Neural cell (in vitro differentiated cells): ENCODE measurements around the gene BMP8B. TPM values are rescaled to one million over a fixed set of nuclear protein-coding genes. Genes with fewer than 3 reads are reported as not detected.

Experiments used
- H2AFZ ChIP-seq: fragments of 200-600, 300-800 bp; sonication (generic), shearing (Covaris generic); 2 replicates; pipeline ENCODE4 v1.6.0; 2014; ENCODE audit warnings: low read depth, mild to moderate bottlenecking, antibody characterized with exemption, low read length, moderate library complexity
- H3F3A ChIP-seq: fragments of 200-600 bp; shearing (Covaris generic); 2 replicates; pipeline ENCODE4 v1.6.1; 2016; ENCODE audit warnings: mild to moderate bottlenecking, moderate library complexity, mixed read lengths, antibody characterized with exemption, low read length; ENCODE audit not compliant: insufficient read depth, poor library complexity, severe bottlenecking
- H3K27ac ChIP-seq: fragments of 200-600, 300-800 bp; sonication (generic), shearing (Covaris generic); 2 replicates; pipeline ENCODE4 v1.5.1; 2014; ENCODE audit warnings: mild to moderate bottlenecking, low read length, moderate library complexity
- H3K27me3 ChIP-seq: fragments of 300-800, 200-600 bp; sonication (generic), shearing (Covaris generic); 2 replicates; pipeline ENCODE4 v1.6.0; 2014; ENCODE audit warnings: mild to moderate bottlenecking, low read depth, low read length, moderate library complexity; ENCODE audit not compliant: insufficient read depth
- H3K36me3 ChIP-seq: fragments of 300-800, 200-600 bp; sonication (generic), shearing (Covaris generic); 2 replicates; pipeline ENCODE4 v1.5.1; 2014; ENCODE audit warnings: mild to moderate bottlenecking, antibody characterized with exemption, low read length, moderate library complexity; ENCODE audit not compliant: insufficient read depth
- H3K4me2 ChIP-seq: fragments of 300-800, 200-600 bp; sonication (generic), shearing (Covaris generic); 2 replicates; pipeline ENCODE4 v1.6.0; 2014; ENCODE audit warnings: mild to moderate bottlenecking, low read length
- H3K4me3 ChIP-seq: fragments of 300-800, 200-600 bp; sonication (generic), shearing (Covaris generic); 2 replicates; pipeline ENCODE4 v1.5.1; 2014; ENCODE audit warnings: mild to moderate bottlenecking, low read length, moderate library complexity
- H3K79me2 ChIP-seq: fragments of 200-600 bp; shearing (Covaris generic); replicated peaks from 2 replicates; pipeline ENCODE4 v1.6.0; 2014; ENCODE audit warnings: mild to moderate bottlenecking, low read length, moderate library complexity; ENCODE audit not compliant: insufficient read depth
- H3K9ac ChIP-seq: fragments of 300-800, 200-600 bp; sonication (generic), shearing (Covaris generic); 2 replicates; pipeline ENCODE4 v1.6.1; 2016; ENCODE audit warnings: mild to moderate bottlenecking, low read length, mixed read lengths
- H3K9me2 ChIP-seq: fragments of 200-600 bp; shearing (Covaris generic); 2 replicates; pipeline ENCODE4 v1.6.1; 2016; ENCODE audit warnings: mild to moderate bottlenecking, low read length, mixed read lengths; ENCODE audit not compliant: insufficient read depth
- H3K9me3 ChIP-seq: fragments of 200-600, 300-800 bp; sonication (generic), shearing (Covaris generic); 2 replicates; pipeline ENCODE4 v1.6.1; 2016; ENCODE audit warnings: mild to moderate bottlenecking, mixed run types, low read length, moderate library complexity, mixed read lengths
- H4K20me1 ChIP-seq: fragments of 200-600 bp; shearing (Covaris generic); 2 replicates; pipeline ENCODE4 v1.6.1; 2016; ENCODE audit warnings: mild to moderate bottlenecking, mixed run types; ENCODE audit not compliant: insufficient read depth
- CTCF ChIP-seq: fragments of 450-650 bp; IDR thresholded peaks from 2 replicates; pipeline ENCODE4 v1.5.1; 2014; ENCODE audit warnings: antibody characterized with exemption, mild to moderate bottlenecking, moderate library complexity; ENCODE audit not compliant: poor library complexity, severe bottlenecking
- EP300 ChIP-seq: fragments of 450-650 bp; conservative IDR thresholded peaks from 2 replicates; pipeline ENCODE4 v1.6.1; 2014; ENCODE audit warnings: antibody characterized with exemption, mild to moderate bottlenecking, moderate library complexity; ENCODE audit not compliant: poor library complexity, severe bottlenecking
- EZH2 ChIP-seq: fragments of 200-600, 300-800 bp; shearing (Covaris generic), sonication (generic); IDR thresholded peaks from 2 replicates; pipeline ENCODE4 v1.6.1; 2014; ENCODE audit warnings: antibody characterized with exemption, low read length, borderline replicate concordance, mild to moderate bottlenecking; ENCODE audit not compliant: insufficient read depth, poor library complexity, severe bottlenecking
- MXI1 ChIP-seq: fragments of 450-650 bp; conservative IDR thresholded peaks from 2 replicates; pipeline ENCODE4 v1.6.1; 2014; ENCODE audit warnings: antibody characterized with exemption, mild to moderate bottlenecking; ENCODE audit not compliant: poor library complexity, severe bottlenecking
- POLR2AphosphoS5 ChIP-seq: IDR thresholded peaks from 2 replicates; pipeline ENCODE4 v1.6.1; 2012
- RAD21 ChIP-seq: fragments of 450-650 bp; conservative IDR thresholded peaks from 2 replicates; pipeline ENCODE4 v1.6.1; 2014; ENCODE audit warnings: antibody characterized with exemption, mild to moderate bottlenecking, moderate library complexity
- REST ChIP-seq: IDR thresholded peaks from 2 replicates; pipeline ENCODE4 v1.6.1; 2012; ENCODE audit warnings: borderline replicate concordance
- SMC3 ChIP-seq: fragments of 450-650 bp; conservative IDR thresholded peaks from 2 replicates; pipeline ENCODE4 v1.6.1; 2014; ENCODE audit warnings: antibody characterized with exemption, mild to moderate bottlenecking, moderate library complexity; ENCODE audit not compliant: poor library complexity
- TAF1 ChIP-seq: IDR thresholded peaks from 2 replicates; pipeline ENCODE4 v1.6.1; 2012; ENCODE audit warnings: low read depth
- polyA plus RNA-seq: library from polyadenylated mRNA; depleted of rRNA; stranded (reverse); fragments of >200 nt; gene quantifications from 2 replicates; pipeline ENCODE4 v1.2.3, GENCODE V29; 2014

The BMP8B gene
- polyA plus RNA-seq, 1 donor from 2014 or later, result 0.04 TPM

GRCh38 chr1:39832294-39832693, 43.6 kb upstream of the BMP8B start:
- no peaks in the 10 kb centered on the region for H3K27me3 ChIP-seq
- H3K9me2 ChIP-seq, result no peaks in the 10 kb centered on the region
- no peak overlapping the region for H2AFZ ChIP-seq
- no peaks in the 10 kb centered on the region for H3K36me3 ChIP-seq
- H3K9ac ChIP-seq, result no peak overlapping the region
- H4K20me1 ChIP-seq, result no peaks in the 10 kb centered on the region
- H3K27ac ChIP-seq, result no peak overlapping the region
- no peaks in the 10 kb centered on the region for H3K79me2 ChIP-seq
- no peaks in the 10 kb centered on the region for H3F3A ChIP-seq
- no peak overlapping the region for H3K4me2 ChIP-seq
- no peak overlapping the region for H3K4me3 ChIP-seq
- TF ChIP-seq SMC3, result no peak
- no peak for TF ChIP-seq EP300
- no peak for TF ChIP-seq POLR2AphosphoS5
- TF ChIP-seq EZH2, result no peak
- H3K9me3 ChIP-seq, result no peaks in the 10 kb centered on the region

- no peaks in the 10 kb centered on the region for H3K27me3 ChIP-seq
- H3K9me2 ChIP-seq, result no peaks in the 10 kb centered on the region
- H2AFZ ChIP-seq, result no peak overlapping the region
- no peaks in the 10 kb centered on the region for H3K79me2 ChIP-seq
- no peak overlapping the region for H3K27ac ChIP-seq
- no peaks in the 10 kb centered on the region for H3F3A ChIP-seq
- no peak overlapping the region for H3K4me3 ChIP-seq
- no peaks in the 10 kb centered on the region for H3K36me3 ChIP-seq
- no peak overlapping the region for H3K9ac ChIP-seq
- TF ChIP-seq POLR2AphosphoS5 (no peak), EP300 (no peak), CTCF (no peak), REST (no peak), EZH2 (no peak), SMC3 (no peak), MXI1 (no peak), TAF1 (no peak), RAD21 (no peak)
- H3K4me2 ChIP-seq, result no peak overlapping the region
- H3K9me3 ChIP-seq, result no peaks in the 10 kb centered on the region
- no peaks in the 10 kb centered on the region for H4K20me1 ChIP-seq
Observed at GRCh38 chr1:39829791-39830533, 41.3 kb upstream of the BMP8B start.
